ENCODE results near the gene AGTRAP.

AGTRAP gene

DNA sequence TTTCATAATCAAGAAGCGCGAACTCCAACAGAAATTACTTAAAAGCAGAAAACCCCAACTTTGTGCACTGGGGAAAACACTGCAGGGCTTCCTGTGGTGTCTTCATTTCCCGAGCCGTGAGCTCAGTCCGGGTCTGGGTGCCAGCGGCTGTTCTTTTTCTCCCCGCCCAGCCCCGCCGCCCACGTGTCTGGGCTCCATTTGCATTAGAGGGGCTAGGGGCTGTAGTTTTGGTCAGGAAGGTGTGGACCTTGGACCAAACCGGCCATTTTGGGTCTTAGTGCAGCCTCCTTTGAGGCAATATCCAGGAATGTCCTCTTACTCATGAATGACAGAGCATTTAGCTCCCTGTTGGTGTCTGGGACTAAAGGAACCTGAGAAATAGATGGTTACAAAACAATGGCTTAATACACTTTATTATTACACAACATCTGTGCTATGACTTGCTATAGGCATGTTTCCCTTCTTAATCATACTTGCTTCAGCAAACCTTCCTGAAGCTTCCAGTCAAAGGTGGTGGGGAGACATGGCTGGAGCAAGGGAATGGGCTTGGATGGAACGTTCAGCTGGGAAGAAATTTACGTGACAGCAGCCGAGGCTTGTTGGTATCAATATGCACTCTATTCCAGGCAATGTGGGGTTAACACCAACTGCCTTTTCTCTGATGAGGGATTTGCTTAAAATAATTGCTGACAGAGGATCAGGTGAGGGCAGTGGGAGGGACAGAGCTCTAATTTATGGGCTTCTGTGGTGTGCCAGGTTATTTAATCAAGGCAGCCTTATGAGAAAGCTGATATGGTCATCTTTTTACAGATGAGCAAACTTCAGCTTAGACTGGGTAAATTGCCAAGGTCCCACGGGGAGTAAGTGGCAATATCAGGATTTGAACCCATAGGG, 1.1 kb downstream of the AGTRAP start:
- peak; percentile 42 to 45 for DNase-seq

DNA sequence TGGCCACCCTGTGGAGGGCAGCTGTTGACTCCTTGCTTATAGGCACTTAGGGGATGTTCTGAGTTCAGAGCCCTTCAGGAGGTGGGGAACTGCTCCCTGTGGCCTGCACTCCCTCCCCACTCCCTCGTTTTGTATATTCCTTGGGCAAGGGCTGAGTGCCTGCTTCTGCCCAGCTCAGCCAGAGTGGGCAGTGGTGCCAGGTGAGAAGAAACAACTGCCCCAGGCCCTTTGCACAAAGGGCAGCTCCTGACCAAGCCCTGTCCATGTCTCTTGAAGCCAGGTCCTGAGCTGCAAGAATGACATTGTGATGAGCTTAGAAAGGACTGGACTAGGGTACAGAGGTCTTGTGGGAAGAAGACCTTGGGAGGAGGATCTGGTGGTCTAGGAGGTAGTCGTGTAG, 2.2 kb downstream of the AGTRAP start:
- no peak for DNase-seq

DNA sequence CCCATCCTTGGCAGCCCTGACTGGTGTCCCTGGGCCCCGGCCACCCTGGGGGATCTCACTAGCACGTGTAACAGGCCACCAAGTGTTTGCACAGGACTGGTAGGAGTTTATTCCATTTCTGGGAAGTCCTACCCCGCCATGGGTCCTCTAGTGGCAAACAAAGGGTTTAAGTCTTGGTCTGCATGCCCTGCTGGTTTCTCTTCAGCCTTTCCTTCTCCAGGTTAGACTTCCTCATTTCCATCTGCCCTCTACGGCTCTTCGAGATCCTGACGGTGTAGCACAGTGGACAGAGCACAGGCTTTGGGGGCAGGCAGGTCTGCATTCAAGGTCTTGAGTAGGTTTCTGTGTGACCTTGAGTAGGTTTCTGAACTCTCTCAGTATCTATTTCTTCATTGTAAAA, 2.8 kb downstream of the AGTRAP start:
- DNase-seq, result no peak

DNA sequence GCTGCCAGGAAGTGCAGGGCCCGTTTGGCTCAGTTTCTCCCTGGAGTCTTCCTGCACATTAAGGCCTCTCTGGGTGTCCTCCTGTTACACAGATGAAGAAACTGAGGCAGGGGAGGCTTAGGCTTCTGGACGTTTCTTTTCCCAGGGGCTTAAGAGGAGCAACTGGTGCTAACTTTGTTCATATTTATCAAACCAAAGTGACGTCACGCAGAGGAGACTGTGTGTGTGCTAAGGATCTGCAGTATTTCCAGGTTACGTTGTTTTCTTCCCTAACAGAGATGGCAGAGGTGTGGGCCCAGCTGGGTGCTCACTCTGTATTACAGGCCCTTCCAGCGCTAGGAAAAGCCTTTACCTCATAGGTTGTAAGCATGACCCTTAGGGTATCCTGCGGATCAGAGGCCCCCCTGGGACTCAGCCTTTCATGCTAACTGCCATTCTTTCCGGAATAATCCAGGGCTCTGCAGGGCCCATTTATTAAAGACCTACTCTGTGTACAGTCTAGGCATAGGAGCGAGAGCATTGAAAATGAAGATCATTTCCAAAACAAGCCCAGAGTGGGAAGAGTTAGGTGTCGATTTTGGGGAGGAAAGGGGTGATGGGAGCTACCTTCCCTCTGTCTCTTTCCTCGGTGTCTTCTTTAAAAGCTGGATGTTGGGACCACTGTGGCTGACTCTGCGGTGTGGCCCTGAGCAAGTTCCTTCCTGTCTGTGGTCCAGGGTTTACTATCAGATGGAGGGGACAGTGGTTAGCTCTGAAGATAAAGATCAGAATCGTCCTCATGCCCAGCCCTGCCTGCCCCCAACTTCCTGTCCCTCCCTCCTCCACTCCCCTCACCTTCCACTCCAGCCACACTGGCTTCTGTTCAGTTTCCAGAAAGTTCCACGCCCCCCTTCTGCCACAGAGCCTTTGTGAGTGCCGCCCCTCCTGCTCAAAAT, 4.6 kb downstream of the AGTRAP start:
- DNase-seq, result no peak

DNA sequence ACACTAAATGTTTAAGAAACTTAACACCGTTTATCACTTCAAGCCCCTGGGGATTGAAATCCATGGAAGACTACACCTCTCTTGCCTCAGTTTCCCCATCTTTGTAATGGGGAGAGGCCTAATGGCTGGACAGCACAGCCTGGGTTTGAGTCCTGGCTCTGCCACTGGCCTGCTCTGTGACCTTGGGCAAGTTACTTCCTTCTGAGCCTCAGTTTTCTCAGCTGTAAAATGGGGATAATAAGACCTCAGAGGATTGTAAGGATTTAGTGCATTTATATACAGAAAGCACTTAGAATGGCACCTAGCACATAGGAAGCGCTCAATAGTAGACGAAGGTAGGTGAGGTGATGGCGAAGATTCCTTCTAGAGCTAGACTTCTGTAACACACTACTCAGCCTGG, 5.5 kb downstream of the AGTRAP start:
- DNase-seq, result no peak

DNA sequence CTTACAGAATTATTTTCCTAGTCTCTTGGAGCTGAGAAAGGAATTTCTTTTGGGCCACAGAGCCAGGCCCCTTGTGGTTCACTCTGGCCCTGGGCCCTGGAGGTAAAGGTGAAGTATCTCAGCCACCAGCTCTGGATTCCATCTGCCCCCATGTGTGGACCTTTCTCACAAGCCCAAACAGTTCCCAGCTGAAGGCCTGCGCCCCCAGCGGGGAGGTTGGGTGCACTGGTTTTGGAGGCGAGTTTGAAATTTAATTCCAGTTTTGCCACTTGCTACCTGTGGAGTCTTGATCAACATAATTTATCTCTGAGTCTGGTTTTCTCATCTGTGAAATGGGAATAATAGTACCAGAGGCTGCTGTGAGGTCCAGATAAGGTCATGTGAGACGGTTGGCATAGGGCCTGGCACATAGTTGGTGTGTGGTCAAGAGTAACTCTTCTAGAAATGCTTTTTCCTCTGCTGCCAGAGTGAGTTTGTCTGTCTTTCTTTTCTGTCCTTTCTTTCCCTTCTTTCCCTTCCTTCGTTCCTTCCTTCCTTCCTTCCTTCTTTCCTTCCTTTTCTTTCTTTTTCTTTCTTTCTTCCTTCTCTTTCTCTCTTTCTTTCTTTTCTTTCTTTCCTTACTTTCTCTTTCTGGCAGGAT, 6.1 kb downstream of the AGTRAP start:
- DNase-seq, result no peak

DNA sequence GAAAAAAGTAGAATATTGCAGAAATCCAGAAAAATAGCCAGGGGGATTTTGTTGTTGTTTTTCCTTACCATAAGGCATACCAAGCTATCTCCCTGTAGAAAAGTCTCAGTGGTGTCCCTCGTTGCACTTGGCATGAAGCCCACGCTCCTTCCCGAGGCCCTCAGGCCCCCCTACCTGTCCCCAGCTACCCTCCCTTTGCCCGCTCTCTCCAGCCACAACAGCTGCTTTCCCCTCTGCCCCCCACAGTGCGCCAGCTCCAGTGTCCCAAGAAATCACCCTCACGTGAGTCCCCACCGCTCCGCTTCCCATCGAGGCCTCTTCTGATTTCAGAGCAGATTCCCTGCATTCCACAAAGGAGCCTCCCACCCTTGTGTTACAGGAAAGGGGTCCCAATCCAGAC, 8.4 kb downstream of the AGTRAP start:
- no peak for DNase-seq

DNA sequence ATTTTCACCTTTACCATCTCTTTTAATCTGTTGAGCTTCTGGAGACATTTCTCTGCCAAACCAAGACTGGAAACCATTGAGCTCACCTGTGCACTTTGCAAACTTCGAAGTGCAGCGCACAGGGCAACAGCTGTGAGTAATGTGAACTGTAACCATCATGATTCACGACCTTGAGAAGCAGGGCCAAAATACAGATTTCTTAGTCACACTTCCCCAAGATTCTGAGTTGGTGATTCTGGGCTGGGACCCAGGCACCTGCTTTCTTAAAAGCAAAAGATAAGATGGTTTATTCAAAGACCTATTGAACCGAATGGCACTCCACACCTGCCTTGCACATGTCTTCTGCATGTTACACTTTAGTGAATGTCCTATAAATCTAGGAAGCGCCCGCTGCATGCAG, 10.2 kb downstream of the AGTRAP start:
- DNase-seq, result no peak

DNA sequence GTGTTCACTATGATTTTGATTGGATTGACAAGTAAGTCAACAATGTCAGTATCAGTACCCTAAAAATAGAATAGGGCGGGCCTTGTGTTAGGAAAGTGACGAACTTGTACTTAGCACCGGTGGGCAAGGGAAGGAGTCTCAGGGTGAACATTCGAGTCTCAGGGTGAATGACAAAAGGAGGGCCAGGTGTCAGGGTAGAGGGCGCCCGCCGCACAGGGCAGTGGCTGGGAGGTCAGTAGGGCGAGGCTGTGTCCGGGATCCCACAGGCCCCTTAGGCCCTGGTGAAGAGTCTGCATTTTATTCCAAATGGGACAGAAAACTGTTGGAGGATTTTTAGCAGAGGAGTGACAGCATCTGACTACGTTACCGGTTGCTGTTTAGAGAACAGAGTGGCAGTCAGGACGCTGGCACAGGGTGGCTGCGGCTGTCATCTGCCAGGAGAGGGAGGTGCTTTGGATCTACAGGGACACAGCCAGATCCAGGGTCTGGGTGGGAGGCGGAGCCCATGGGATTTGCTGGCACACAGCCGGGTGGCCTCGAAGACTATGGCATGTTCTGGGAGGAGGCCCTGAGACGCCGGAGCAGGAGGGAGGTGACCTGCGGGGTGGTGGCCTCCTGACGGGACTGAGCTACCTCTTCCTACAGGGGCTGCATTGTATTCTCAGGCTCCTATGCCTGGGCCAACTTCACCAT, 11.0 kb downstream of the AGTRAP start:
- DNase-seq, result no peak

DNA sequence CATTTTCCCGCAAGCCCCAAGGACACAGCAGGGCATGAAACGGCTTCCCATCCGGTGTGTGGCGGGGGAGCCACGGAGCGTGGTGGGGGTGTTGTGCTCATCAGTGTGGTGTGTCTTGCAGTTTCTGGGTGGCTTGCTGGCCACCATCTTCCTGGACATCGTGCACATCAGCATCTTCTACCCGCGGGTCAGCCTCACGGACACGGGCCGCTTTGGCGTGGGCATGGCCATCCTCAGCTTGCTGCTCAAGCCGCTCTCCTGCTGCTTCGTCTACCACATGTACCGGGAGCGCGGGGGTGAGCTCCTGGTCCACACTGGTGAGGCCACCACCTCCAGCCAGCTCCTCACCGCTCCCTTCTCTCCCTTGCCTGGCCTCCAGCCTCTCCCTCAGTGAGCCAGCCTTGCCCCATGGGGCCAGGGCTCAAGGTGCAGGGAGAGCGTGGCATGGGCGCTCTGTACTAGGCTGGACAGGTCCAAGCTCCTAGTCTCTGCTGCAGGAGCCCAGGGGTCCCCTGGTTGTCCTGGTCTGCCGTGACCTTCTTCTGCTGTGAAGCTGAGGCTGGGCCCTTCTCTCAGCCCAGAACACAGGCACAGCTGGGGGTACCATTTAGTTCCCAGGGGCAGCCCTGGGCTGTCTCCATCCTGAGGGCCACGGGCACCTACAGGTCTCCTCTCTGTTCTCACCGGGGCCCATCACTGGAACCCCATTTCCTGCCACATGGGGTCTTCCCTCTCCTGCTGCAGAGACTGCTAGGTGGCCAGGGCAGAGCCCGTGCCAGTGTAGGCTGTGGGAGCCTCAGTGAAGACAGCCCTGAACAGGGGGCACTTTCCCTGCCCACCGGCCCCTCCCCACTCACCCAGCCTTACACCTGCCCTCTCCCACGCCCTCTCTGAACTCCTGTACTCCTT, 12.6 kb downstream of the AGTRAP start:
- DNase-seq, result no peak

DNA sequence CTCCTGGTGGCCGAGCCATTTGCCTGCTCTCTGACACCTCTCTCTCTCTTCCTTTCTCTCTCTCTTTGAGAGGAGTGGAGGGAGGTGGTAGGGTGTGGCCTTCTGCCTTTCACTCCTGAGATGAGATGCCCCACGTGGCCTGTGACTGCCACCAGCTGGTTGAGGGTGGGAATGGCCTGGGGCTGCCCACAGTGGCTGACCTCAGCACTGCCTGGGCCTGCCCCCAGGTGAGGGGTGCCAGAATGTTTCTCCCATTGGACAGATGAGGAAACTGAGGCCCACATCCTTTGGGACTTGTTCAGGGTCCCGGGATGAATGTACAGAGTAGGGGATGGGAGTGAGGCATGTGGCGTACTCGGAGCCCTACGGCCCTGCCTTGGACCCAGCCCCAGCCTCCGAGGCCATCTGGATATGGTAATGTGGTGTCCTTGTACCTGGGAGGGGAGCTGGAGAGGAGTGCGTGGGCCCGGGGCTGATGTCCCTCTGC, 13.3 kb downstream of the AGTRAP start:
- peak; percentile 24 to 36 for DNase-seq

DNA sequence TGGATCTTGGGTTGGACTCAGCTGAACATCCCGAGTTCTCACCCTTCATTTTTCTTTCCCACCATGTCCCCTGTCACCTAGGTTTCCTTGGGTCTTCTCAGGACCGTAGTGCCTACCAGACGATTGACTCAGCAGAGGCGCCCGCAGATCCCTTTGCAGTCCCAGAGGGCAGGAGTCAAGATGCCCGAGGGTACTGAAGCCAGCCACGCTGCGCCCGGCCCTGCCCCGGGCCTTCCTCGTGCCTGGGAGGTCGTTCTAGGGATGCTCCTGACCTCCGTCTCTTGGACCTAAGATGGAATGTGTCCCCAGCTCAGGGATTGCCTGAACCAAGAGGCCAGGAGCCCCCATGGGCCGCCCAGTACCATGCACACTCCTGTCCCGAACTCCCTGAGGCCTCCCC, 14.1 kb downstream of the AGTRAP start:
- DNase-seq, result no peak

DNA sequence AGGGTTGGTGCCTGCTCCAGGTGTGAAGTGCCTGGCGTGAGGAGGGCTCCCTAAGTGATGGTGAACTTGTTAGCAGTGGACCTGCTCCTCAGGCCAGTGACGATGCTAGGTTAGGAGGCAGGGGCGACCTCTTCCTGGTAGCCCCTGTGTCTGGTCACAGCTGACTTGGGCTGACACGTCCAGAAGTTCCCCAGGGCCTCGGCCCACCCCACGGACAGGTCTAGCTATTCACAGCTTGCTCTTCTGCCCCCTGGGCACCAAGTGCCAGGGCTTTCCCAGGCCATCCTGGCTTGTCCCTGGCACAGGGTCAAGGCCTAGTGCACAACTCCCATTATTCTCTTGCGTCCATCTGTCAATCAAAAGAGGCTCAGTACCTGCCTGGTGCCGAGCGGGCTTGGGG, 15.2 kb downstream of the AGTRAP start:
- DNase-seq, result no peak

DNA sequence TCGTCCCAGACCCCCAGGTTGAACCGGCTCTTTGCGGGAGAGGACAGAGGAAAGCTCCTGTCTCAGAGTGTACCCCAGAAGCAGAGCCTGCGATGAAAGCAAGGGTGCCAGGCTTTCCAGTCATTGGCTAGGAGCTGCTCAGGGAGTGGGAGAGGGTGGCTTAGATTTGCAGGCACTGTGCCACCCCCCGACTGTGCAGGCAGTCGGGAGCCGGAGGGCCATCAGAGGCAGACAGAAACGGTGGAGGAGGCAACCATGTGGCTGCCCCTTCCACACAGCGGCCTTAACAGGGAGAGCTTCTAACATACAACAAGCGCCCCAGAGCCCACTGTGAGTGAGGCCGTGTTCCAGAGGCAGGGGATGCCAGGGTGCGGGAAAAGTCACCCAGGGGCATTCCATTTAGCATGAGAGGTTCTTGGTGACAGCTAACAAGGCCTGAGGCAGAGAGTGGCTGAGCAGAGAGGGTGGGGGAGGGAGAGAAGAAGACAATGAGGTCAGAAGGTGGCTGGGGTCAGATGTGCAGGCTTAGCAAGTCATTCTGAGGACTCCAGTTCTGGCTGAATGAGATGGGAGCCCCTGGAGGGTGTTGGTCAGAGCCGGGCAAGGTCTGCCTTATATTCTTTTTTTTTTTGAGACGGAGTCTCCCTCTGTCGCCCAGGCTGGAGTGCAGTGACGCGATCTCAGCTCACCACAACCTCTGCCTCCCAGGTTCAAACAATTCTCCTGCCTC, 16.6 kb downstream of the AGTRAP start:
- no peak for DNase-seq

DNA sequence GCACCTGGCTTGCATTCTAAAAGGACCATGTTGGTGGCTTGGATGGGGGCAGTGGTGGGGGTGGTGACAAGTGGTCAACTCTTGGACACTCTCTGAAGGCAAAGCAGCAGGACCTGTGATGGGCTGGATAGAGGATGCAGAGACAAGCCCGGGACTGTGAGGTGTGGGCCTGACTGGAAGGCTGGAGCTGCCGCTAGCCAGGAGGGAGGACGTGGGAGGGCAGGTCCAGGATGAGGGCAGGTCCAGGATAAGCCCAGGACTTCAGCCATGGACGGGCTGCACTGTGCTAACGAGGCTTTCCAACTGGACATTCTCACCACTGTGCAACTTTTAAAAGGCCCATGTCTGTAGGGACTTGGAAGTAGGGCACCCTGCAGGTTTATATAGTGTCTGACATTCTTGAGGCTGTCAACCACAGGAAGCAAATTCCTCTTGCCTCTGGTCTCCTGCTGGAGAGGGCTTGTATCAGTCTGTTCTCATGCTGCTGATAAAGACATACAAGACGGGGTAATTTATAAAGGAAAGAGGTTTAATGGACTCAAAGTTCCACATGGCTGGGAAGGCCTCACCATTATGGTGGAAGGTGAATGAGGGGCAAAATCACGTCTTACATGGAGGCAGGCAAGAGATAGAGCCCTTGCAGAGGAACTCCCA, 17.7 kb downstream of the AGTRAP start:
- no peak for DNase-seq

DNA sequence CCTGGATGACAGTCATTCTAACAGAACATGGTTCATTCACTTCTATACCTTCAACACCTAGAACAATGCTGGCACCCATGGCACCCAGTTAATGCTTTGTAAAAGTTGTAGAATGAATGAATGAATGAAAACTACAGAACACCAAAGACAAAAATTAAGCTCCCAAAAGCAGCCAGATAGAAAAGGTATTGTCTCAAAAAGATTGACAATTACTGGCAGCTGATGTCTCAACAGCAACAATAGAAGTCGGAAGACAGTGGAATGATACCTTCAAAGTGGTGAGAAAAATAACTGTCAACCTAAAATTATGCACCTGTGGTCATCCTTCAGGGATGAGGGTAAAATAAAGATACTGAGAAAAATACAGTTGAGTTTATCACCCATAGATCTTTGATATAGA, 21.1 kb downstream of the AGTRAP start:
- DNase-seq, result no peak

DNA sequence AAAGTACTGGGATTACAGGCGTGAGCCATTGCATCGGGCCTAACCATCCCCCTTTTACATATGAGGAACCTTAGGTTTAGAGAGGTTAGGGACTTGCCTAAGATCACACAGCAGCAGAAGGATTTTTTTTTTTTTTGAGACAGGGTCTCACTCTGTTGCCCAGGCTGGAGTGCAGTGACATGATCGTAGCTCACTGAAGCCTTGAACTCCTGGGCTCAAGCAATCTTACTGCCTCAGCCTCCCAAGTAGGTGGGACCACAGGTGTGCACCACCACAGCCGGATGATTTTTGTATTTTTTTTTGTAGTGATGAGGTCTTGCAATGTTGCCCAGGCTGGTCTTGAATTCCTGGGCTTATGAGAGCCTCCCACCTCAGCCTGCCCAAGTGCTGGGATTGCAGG, 23.9 kb downstream of the AGTRAP start:
- no peak for DNase-seq

DNA sequence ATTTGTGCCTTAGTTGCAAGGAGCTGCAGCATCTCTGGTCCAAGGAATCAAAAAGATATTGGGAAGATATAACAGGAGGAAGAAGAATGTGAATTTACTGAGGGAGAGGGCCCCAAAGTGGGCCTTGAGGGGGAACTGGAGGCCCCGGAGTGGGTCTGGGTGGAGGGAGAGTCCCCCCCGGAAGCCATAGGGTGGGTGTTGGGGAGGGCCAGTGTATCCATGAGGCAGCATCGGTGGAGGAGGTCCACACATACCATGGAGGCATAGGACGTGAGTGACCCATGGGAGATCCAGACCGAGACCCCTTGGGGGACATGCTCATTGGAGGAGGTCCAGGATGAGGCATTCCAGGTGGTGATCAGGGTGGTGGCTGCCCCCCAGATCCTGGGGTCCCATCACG, 25.3 kb downstream of the AGTRAP start:
- no peak for DNase-seq

DNA sequence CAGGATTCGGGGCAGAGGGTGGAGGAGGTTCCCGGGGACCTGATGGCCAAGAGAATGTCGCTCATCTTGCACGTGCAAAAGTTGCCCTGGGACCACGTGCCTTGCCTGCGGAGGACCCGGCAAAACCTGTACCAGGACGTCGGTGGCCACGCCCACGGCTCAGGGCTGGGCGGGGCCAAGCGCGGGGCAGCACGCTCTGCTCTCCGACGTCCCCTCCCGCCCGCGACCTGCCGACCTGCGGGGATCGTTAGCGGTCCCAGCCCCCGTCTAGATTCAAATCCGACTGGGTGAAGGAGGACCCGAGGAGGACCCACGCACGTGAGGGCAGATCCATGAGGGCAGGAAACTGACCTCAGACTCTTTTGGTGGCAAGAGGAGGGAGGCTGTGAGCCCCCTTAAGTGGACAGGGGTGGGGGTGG, 26.1 kb downstream of the AGTRAP start, which contains the start of gene C1orf167:
C1orf167 (plus strand) TSS at position 206 of the 419 bp plus-strand sequence. CDS start 2,208 bp downstream, outside the sequence.
- peak in 1 of 2 donors; percentile 18 for DNase-seq

DNA sequence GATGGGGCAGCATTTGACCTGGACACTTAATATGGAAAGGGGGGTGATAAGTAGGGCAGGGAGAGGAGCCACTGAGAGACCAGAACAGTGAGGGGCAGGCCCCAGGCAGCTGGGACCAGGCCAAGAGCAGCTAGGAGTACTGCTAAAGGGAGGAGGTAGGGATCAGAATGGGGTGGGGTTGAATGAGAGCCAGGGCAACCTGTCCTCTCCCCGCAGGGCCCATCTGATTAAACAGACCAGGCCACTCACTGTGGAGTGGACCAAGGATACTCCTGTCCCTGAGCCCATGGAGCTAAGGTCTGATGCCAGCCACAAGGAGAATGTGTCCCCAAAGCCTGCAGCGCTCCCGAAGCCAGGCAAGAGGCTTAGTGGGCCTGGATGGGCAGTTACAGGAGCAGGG, 28.2 kb downstream of the AGTRAP start:
- DNase-seq, result no peak

Data from activated CD4-positive, alpha-beta T cell treated with anti-CD3 and anti-CD28 coated beads for 4 hours (primary cell).